ENCODE results near the gene DXO.
A peak's percentile ranks its signal among the peaks of the same experiment; 100 is the strongest.
"Not testable (repeated sequence)": the region's sequence is repeated elsewhere in the genome, so short reads cannot be mapped to it uniquely, and the experiment has no call there.

The DXO gene

GRCh38 chr6:31979238-31979898 is 7.4 kb upstream of the DXO start:
- no peak for DNase-seq

- DNase-seq: no peak
Measured at GRCh38 chr6:31978831-31979230, 6.9 kb upstream of the DXO start.

GRCh38 chr6:31977816-31978431 is 6.0 kb upstream of the DXO start:
- no peak for DNase-seq

GRCh38 chr6:31976065-31976464 is 4.1 kb upstream of the DXO start:
- not testable (repeated sequence) for DNase-seq

- no peak for DNase-seq
Measured at GRCh38 chr6:31972709-31973350, 892 bp upstream of the DXO start.

GRCh38 chr6:31971279-31971992 is 502 bp downstream of the DXO start:
- no peak for DNase-seq

GRCh38 chr6:31970604-31971271 is 1.2 kb downstream of the DXO start:
- DNase-seq: no peak

GRCh38 chr6:31969712-31970603 is 2.0 kb downstream of the DXO start:
- no peak for DNase-seq

GRCh38 chr6:31968791-31969711 is 2.9 kb downstream of the DXO start:
- DNase-seq: no peak

- DNase-seq: no peak
Measured at GRCh38 chr6:31968326-31968725, 3.6 kb downstream of the DXO start.

GRCh38 chr6:31967926-31968320 is 4.0 kb downstream of the DXO start:
- no peak for DNase-seq

GRCh38 chr6:31966997-31967925 is 4.7 kb downstream of the DXO start:
- no peak for DNase-seq

GRCh38 chr6:31966506-31966905 is 5.4 kb downstream of the DXO start:
- no peak for DNase-seq

GRCh38 chr6:31965700-31966099 is 6.2 kb downstream of the DXO start:
- DNase-seq: no peak

- no peak for DNase-seq
Measured at GRCh38 chr6:31963921-31964320, 8.0 kb downstream of the DXO start.

- no peak for DNase-seq
Measured at GRCh38 chr6:31961616-31962015, 10.3 kb downstream of the DXO start.

GRCh38 chr6:31958741-31959739 is 12.9 kb downstream of the DXO start, which contains the start of the genes NELFE and SKIC2:
Gene NELFE, minus strand, starts transcription at chr6:31958971. Its CDS starts 525 bp downstream, at chr6:31958446.
Gene SKIC2, plus strand, starts transcription at chr6:31959175. Its CDS starts 18 bp downstream, at chr6:31959193.
- peak; percentile 98 for DNase-seq

GRCh38 chr6:31958412-31958740 is 13.6 kb downstream of the DXO start:
- no peak for DNase-seq
